Testis (tissue), 2 donors: ENCODE data around the gene CHD2.

ENCODE experiments used
- POLR2A ChIP-seq: fragments of 450-650 bp; IDR thresholded peaks from one replicate; pipeline ENCODE4 v1.6.1; 2017; ENCODE audit warnings: antibody characterized with exemption, mild to moderate bottlenecking, moderate library complexity
- TF ChIP-seq, protein P1 (sequence below), 3 experiments: fragments of 450-650 bp in 2 of 3; fragments of 200-600 bp in 1 of 3; sonication (generic) in 1 of 3; IDR thresholded peaks; one replicate each; pipeline ENCODE4 v1.5.1; 2016 to 2019; ENCODE audit warnings: antibody characterized with exemption in 3 of 3, mild to moderate bottlenecking in 2 of 3, moderate library complexity in 1 of 3

DNA sequence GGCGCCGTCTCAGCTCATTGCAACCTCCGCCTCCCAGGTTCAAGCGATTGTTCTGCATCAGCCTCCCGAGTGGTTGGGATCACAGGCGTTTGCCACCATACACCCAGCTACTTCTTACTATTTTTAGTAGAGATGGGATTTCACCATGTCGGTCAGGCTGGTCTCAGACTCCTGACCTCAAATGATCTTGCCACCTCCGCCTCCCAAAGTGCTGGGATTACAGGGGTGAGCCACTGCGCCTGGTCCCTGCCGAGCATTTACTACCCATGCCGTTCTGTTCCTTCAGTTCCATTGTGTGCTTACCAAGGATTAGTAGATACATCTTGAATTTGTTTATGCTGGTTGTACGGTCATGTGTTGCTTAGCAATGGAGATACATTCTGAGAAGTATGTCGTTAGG is 10.3 kb downstream of the CHD2 start:
- TF ChIP-seq, protein P1, sequence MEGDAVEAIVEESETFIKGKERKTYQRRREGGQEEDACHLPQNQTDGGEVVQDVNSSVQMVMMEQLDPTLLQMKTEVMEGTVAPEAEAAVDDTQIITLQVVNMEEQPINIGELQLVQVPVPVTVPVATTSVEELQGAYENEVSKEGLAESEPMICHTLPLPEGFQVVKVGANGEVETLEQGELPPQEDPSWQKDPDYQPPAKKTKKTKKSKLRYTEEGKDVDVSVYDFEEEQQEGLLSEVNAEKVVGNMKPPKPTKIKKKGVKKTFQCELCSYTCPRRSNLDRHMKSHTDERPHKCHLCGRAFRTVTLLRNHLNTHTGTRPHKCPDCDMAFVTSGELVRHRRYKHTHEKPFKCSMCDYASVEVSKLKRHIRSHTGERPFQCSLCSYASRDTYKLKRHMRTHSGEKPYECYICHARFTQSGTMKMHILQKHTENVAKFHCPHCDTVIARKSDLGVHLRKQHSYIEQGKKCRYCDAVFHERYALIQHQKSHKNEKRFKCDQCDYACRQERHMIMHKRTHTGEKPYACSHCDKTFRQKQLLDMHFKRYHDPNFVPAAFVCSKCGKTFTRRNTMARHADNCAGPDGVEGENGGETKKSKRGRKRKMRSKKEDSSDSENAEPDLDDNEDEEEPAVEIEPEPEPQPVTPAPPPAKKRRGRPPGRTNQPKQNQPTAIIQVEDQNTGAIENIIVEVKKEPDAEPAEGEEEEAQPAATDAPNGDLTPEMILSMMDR (IDR thresholded peaks at IDR 0.05) = no peak
- TF ChIP-seq POLR2A = no peak
